Ishikawa (cell line): ENCODE results near the gene DDB1.

Experiments used
- CEBPB ChIP-seq: IDR thresholded peaks from 2 replicates; pipeline ENCODE4 v1.6.1; 2012
- CREB1 ChIP-seq: IDR thresholded peaks from 2 replicates; pipeline ENCODE4 v1.6.1; 2012; ENCODE audit warnings: low read depth
- EGR1 ChIP-seq: IDR thresholded peaks from 2 replicates; pipeline ENCODE4 v1.6.1; 2012
- EP300 ChIP-seq: IDR thresholded peaks from 2 replicates; pipeline ENCODE4 v1.6.1; 2012; ENCODE audit warnings: borderline replicate concordance
- FOXM1 ChIP-seq: IDR thresholded peaks from 2 replicates; pipeline ENCODE4 v1.6.1; 2012; ENCODE audit warnings: low read depth, borderline replicate concordance
- NFIC ChIP-seq: IDR thresholded peaks from 2 replicates; pipeline ENCODE4 v1.6.1; 2012
- RAD21 ChIP-seq: IDR thresholded peaks from 2 replicates; pipeline ENCODE4 v1.6.1; 2012; ENCODE audit warnings: low read depth
- TAF1 ChIP-seq: IDR thresholded peaks from 2 replicates; pipeline ENCODE4 v1.6.1; 2012; ENCODE audit warnings: low read depth, mild to moderate bottlenecking
- TCF12 ChIP-seq: IDR thresholded peaks from 2 replicates; pipeline ENCODE4 v1.6.1; 2012; ENCODE audit warnings: low read depth
- TEAD4 ChIP-seq: IDR thresholded peaks from 2 replicates; pipeline ENCODE4 v1.6.1; 2012
- YY1 ChIP-seq: IDR thresholded peaks from 2 replicates; pipeline ENCODE4 v1.6.1; 2012; ENCODE audit warnings: low read depth
- ZBTB7A ChIP-seq: IDR thresholded peaks from 2 replicates; pipeline ENCODE4 v1.6.1; 2012; ENCODE audit warnings: low read depth
- TF ChIP-seq, protein P1 (sequence below): IDR thresholded peaks from 2 replicates; pipeline ENCODE4 v1.6.1; 2012
- TF ChIP-seq, protein P2 (sequence below): IDR thresholded peaks from 2 replicates; pipeline ENCODE4 v1.6.1; 2012; ENCODE audit warnings: low read depth, mild to moderate bottlenecking
- TF ChIP-seq, protein P3 (sequence below): IDR thresholded peaks from 2 replicates; pipeline ENCODE4 v1.6.1; 2012

The DDB1 gene

DNA sequence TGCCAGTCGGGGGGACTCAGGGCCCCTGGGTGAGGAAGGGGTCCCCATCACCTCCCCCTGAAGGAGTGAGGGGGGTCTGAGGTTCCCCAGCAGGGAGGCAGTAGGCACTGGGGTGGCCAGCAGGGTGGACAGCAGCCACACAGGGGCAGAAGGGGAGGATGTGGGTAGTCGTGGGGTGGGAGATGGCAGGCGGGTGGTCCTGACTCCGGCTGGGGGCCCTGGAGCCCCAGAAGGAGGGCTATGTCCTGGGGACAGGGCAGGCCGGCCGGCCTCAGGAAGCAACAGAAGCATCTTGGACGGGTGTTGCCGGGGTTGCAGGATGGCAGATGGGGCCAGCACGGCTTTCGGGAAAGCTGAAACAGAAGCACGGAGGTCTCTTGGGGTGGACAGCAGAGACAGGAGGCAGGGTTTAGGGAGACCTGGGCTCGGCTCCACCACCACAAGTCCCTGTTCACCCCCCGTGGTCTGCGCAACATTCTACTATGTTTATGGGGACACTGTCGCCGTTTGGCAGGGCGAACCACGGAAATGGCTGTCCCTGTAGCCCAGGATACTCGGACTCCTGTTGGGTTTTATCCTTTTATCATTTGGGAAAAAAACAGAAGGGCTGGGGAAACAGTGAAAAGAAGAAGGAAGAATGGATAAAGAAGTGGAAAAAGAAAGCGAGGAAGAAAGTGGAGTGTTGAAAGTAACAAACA lies 51.9 kb downstream of the DDB1 start:
- TF ChIP-seq, protein P1, sequence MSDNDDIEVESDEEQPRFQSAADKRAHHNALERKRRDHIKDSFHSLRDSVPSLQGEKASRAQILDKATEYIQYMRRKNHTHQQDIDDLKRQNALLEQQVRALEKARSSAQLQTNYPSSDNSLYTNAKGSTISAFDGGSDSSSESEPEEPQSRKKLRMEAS: no peak
- TF ChIP-seq ZBTB7A: no peak
- TF ChIP-seq, protein P2, sequence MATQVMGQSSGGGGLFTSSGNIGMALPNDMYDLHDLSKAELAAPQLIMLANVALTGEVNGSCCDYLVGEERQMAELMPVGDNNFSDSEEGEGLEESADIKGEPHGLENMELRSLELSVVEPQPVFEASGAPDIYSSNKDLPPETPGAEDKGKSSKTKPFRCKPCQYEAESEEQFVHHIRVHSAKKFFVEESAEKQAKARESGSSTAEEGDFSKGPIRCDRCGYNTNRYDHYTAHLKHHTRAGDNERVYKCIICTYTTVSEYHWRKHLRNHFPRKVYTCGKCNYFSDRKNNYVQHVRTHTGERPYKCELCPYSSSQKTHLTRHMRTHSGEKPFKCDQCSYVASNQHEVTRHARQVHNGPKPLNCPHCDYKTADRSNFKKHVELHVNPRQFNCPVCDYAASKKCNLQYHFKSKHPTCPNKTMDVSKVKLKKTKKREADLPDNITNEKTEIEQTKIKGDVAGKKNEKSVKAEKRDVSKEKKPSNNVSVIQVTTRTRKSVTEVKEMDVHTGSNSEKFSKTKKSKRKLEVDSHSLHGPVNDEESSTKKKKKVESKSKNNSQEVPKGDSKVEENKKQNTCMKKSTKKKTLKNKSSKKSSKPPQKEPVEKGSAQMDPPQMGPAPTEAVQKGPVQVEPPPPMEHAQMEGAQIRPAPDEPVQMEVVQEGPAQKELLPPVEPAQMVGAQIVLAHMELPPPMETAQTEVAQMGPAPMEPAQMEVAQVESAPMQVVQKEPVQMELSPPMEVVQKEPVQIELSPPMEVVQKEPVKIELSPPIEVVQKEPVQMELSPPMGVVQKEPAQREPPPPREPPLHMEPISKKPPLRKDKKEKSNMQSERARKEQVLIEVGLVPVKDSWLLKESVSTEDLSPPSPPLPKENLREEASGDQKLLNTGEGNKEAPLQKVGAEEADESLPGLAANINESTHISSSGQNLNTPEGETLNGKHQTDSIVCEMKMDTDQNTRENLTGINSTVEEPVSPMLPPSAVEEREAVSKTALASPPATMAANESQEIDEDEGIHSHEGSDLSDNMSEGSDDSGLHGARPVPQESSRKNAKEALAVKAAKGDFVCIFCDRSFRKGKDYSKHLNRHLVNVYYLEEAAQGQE: no peak
- TF ChIP-seq, protein P3, sequence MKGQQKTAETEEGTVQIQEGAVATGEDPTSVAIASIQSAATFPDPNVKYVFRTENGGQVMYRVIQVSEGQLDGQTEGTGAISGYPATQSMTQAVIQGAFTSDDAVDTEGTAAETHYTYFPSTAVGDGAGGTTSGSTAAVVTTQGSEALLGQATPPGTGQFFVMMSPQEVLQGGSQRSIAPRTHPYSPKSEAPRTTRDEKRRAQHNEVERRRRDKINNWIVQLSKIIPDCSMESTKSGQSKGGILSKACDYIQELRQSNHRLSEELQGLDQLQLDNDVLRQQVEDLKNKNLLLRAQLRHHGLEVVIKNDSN: no peak
- no peak for TF ChIP-seq TEAD4
- no peak for TF ChIP-seq FOXM1
- TF ChIP-seq CEBPB: no peak
- TF ChIP-seq NFIC: no peak
- TF ChIP-seq EGR1: no peak
- TF ChIP-seq TCF12: no peak
- no peak for TF ChIP-seq RAD21
- TF ChIP-seq TAF1: no peak
- TF ChIP-seq YY1: no peak
- no peak for TF ChIP-seq EP300
- no peak for TF ChIP-seq CREB1

DNA sequence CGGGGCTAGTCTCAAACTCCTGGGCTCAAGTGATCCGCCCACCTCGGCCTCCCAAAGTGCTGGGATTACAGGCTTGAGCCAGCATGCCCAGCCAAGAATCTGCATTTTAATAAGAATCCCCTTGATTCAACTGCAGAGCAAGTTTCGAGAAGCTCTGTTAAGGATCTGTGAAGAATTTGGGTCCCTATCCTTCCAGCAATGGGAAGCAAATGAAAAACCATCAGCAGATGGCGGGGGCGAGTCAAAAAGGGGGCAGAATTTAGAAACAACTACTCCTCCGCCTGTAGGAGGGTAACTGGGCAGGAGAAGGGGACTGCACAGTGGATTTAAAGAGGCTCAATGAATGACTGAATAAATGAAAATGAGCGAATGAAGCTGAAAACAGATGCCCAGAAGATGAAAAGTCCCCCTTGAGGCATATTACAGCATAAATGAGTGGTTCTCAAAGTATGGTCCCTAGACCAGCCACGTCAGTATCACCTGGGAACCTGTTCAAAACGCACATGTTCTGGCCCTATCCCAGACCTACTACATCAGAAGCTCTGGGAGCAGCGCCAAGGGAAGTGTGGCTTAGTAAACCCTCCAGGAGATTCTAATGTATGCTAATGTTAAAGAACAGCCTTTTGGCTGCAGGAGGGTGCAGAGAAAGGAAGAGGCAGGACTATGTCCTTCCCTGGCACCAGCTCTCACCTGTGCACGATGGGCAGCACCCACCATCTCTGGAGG lies 52.8 kb downstream of the DDB1 start:
- TF ChIP-seq ZBTB7A (no peak), FOXM1 (no peak), CREB1 (no peak), EP300 (no peak), TAF1 (no peak), CEBPB (no peak), TEAD4 (no peak), EGR1 (no peak), NFIC (no peak), TCF12 (no peak), YY1 (no peak), RAD21 (no peak)
- TF ChIP-seq, protein P3: no peak
- TF ChIP-seq, protein P1: no peak
- TF ChIP-seq, protein P2: no peak

DNA sequence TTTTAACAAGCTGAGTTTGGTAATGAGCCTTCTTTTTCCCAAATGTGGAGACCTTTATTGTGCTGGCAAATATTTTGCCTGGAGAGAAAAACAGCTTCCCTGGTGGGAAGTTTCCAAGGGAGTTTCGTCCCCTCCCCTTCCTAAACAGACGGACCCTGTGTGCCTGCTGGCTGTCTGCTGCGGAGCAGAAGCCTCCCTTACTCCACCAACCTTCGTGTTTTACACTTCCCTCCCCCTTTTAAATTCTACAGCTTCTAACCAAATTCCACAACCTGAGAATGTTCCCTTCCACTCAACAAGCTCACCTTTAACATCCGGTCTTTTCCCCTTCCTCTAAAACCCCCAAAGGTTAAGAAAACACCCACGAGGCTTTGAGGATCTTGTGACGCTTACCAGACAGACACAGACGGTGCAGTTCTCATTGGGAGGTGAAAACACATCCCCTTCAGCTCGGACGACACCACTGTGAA lies 54.9 kb downstream of the DDB1 start:
- TF ChIP-seq TEAD4: no peak
- TF ChIP-seq TAF1: no peak
- TF ChIP-seq EGR1: no peak
- TF ChIP-seq EP300: no peak
- no peak for TF ChIP-seq FOXM1
- TF ChIP-seq, protein P2: no peak
- TF ChIP-seq YY1: no peak
- TF ChIP-seq, protein P3: no peak
- TF ChIP-seq NFIC: no peak
- no peak for TF ChIP-seq TCF12
- no peak for TF ChIP-seq RAD21
- no peak for TF ChIP-seq CREB1
- TF ChIP-seq CEBPB: no peak
- TF ChIP-seq, protein P1: no peak
- no peak for TF ChIP-seq ZBTB7A
